H9 (cell line): ENCODE data around the gene LHPP. TPM values are rescaled to one million over a fixed set of nuclear protein-coding genes. Genes with fewer than 3 reads are reported as not detected.

Experiments used
- DNase-seq: peaks from one replicate; pipeline ENCODE4 v3.0.0-alpha.2; 2017
- H2AFZ ChIP-seq: one replicate; pipeline ENCODE4 v1.6.1; 2013; ENCODE audit warnings: mild to moderate bottlenecking, low read length, control low read depth, moderate library complexity
- H2AK5ac ChIP-seq: 2 replicates; pipeline ENCODE4 v1.6.1; 2013; ENCODE audit warnings: low read length, control low read depth, mixed read lengths; ENCODE audit not compliant: insufficient read length
- H2BK120ac ChIP-seq: one replicate; pipeline ENCODE4 v1.6.1; 2013; ENCODE audit warnings: low read depth, mild to moderate bottlenecking, low read length, control low read depth, inconsistent platforms; ENCODE audit not compliant: poor library complexity, severe bottlenecking
- H2BK12ac ChIP-seq: 2 replicates; pipeline ENCODE4 v1.6.1; 2013; ENCODE audit warnings: low read length, control low read depth, mixed read lengths, low read depth; ENCODE audit not compliant: insufficient read length
- H2BK15ac ChIP-seq: 2 replicates; pipeline ENCODE4 v1.6.1; 2013; ENCODE audit warnings: low read depth, low read length, control low read depth
- H2BK20ac ChIP-seq: one replicate; pipeline ENCODE4 v1.6.1; 2013; ENCODE audit warnings: low read depth, mild to moderate bottlenecking, low read length, control low read depth, inconsistent platforms; ENCODE audit not compliant: poor library complexity, severe bottlenecking
- H2BK5ac ChIP-seq: 2 replicates; pipeline ENCODE4 v1.6.1; 2013; ENCODE audit warnings: low read length, control low read depth, mixed read lengths; ENCODE audit not compliant: insufficient read length
- H3K14ac ChIP-seq: 2 replicates; pipeline ENCODE4 v1.6.1; 2013; ENCODE audit warnings: low read length, control low read depth; ENCODE audit not compliant: insufficient read depth
- H3K18ac ChIP-seq: 2 replicates; pipeline ENCODE4 v1.6.1; 2013; ENCODE audit warnings: low read depth, mild to moderate bottlenecking, mixed read lengths, low read length, control low read depth; ENCODE audit not compliant: insufficient read length
- H3K23ac ChIP-seq: 2 replicates; pipeline ENCODE4 v1.6.1; 2013; ENCODE audit warnings: low read length, control low read depth, mixed read lengths, low read depth; ENCODE audit not compliant: insufficient read length
- H3K23me2 ChIP-seq: 2 replicates; pipeline ENCODE4 v1.6.1; 2013; ENCODE audit warnings: low read depth, mild to moderate bottlenecking, mixed read lengths, low read length, control low read depth; ENCODE audit not compliant: insufficient read length, poor library complexity, severe bottlenecking
- H3K27ac ChIP-seq: 2 replicates; pipeline ENCODE4 v1.5.1; 2013; ENCODE audit warnings: low read length, control low read depth, mixed read lengths, low read depth; ENCODE audit not compliant: insufficient read length
- H3K27me3 ChIP-seq: 2 replicates; pipeline ENCODE4 v1.6.1; 2013; ENCODE audit warnings: low read length, control low read depth, inconsistent platforms; ENCODE audit not compliant: insufficient read depth
- H3K4ac ChIP-seq: 2 replicates; pipeline ENCODE4 v1.6.1; 2013; ENCODE audit warnings: low read depth, mild to moderate bottlenecking, control low read depth, inconsistent platforms, low read length, moderate library complexity
- H3K4me1 ChIP-seq: 2 replicates; pipeline ENCODE4 v1.6.1; 2013; ENCODE audit warnings: low read length, control low read depth, inconsistent platforms; ENCODE audit not compliant: insufficient read depth
- H3K4me2 ChIP-seq: 2 replicates; pipeline ENCODE4 v1.6.1; 2013; ENCODE audit warnings: low read length, control low read depth, mixed read lengths; ENCODE audit not compliant: insufficient read length, insufficient read depth
- H3K56ac ChIP-seq: 2 replicates; pipeline ENCODE4 v1.6.1; 2013; ENCODE audit warnings: low read depth, mild to moderate bottlenecking, mixed read lengths, low read length, control low read depth; ENCODE audit not compliant: insufficient read length
- H3K79me1 ChIP-seq: 2 replicates; pipeline ENCODE4 v1.6.1; 2013; ENCODE audit warnings: low read depth, mild to moderate bottlenecking, moderate library complexity, low read length, control low read depth, inconsistent platforms; ENCODE audit not compliant: insufficient read depth, poor library complexity, severe bottlenecking
- H3K79me2 ChIP-seq: 2 replicates; pipeline ENCODE4 v1.6.1; 2013; ENCODE audit warnings: low read length, control low read depth, inconsistent platforms; ENCODE audit not compliant: insufficient read depth
- H3K9ac ChIP-seq: 2 replicates; pipeline ENCODE4 v1.6.1; 2013; ENCODE audit warnings: low read length, control low read depth, mixed read lengths; ENCODE audit not compliant: insufficient read length; ENCODE audit errors: extremely low read depth
- H3K9me3 ChIP-seq: one replicate; pipeline ENCODE4 v1.6.1; 2013; ENCODE audit warnings: low read depth, low read length, inconsistent platforms; ENCODE audit not compliant: control insufficient read depth
- H3T11ph ChIP-seq: one replicate; pipeline ENCODE4 v1.6.1; 2013; ENCODE audit warnings: mild to moderate bottlenecking, low read length, control low read depth, inconsistent platforms
- H4K20me1 ChIP-seq: one replicate; pipeline ENCODE4 v1.6.1; 2013; ENCODE audit not compliant: control insufficient read depth, insufficient read length, insufficient read depth
- H4K5ac ChIP-seq: 2 replicates; pipeline ENCODE4 v1.6.1; 2013; ENCODE audit warnings: low read depth, mild to moderate bottlenecking, mixed read lengths, low read length, control low read depth; ENCODE audit not compliant: insufficient read length
- H4K8ac ChIP-seq: replicated peaks from 2 replicates; pipeline ENCODE4 v1.6.1; 2013; ENCODE audit warnings: low read length, control low read depth, mixed read lengths, low read depth; ENCODE audit not compliant: insufficient read length
- H4K91ac ChIP-seq: 2 replicates; pipeline ENCODE4 v1.6.1; 2013; ENCODE audit warnings: low read depth, mild to moderate bottlenecking, moderate library complexity, mixed read lengths, low read length, control low read depth; ENCODE audit not compliant: insufficient read length
- H3K27ac Mint-ChIP-seq, 3 experiments: 2 replicates in 2 of 3; 3 replicates in 1 of 3; pipeline ENCODE4 v1.8.0; 2020 to 2021; ENCODE audit warnings: mixed read lengths in 3 of 3, mild to moderate bottlenecking in 1 of 3, moderate library complexity in 1 of 3
- H3K27me3 Mint-ChIP-seq: 2 replicates; pipeline ENCODE4 v1.8.0; 2021; ENCODE audit warnings: low read depth, mild to moderate bottlenecking, moderate library complexity, mixed read lengths
- H3K36me3 Mint-ChIP-seq, 3 experiments: 2 replicates in 2 of 3; 3 replicates in 1 of 3; pipeline ENCODE4 v1.8.0; 2020 to 2021; ENCODE audit warnings: low read depth in 3 of 3, mixed read lengths in 3 of 3; ENCODE audit not compliant: insufficient read depth in 1 of 3
- H3K4me1 Mint-ChIP-seq, 2 experiments: 2 replicates each; pipeline ENCODE4 v1.8.0; 2020; ENCODE audit warnings: mixed read lengths in 2 of 2
- H3K4me3 Mint-ChIP-seq, 2 experiments: 2 replicates in 1 of 2; 3 replicates in 1 of 2; pipeline ENCODE4 v1.8.0; 2020 to 2021; ENCODE audit warnings: mild to moderate bottlenecking in 2 of 2, mixed read lengths in 2 of 2, moderate library complexity in 1 of 2
- H3K9me3 Mint-ChIP-seq, 2 experiments: 2 replicates in 1 of 2; 3 replicates in 1 of 2; pipeline ENCODE4 v1.8.0; 2020; ENCODE audit warnings: mild to moderate bottlenecking in 2 of 2, mixed read lengths in 2 of 2, moderate library complexity in 1 of 2
- WGBS: extraction: QIAGEN DNeasy Blood & Tissue Kit; methylation state at CpG from one replicate; pipeline ENCODE4 v1.1.7; 2013; ENCODE audit warnings: missing lambda C conversion rate, low lambda C conversion rate, mixed read lengths; ENCODE audit not compliant: insufficient read length; ENCODE audit errors: extremely low coverage; 5-methylcytosine and 5-hydroxymethylcytosine counted together
- total RNA-seq: library from RNA; stranded (reverse); gene quantifications from 2 replicates; pipeline ENCODE4 v1.2.1, GENCODE V29; 2021
- TF ChIP-seq, protein P1 (sequence below): fragments of 200-600 bp; sonication (generic); conservative IDR thresholded peaks from 3 replicates; pipeline ENCODE4 v1.8.0; 2021; ENCODE audit warnings: antibody characterized with exemption, mild to moderate bottlenecking

The LHPP gene
- total RNA-seq, 1 experiment from 2014 or later, result 29.6 TPM

DNA sequence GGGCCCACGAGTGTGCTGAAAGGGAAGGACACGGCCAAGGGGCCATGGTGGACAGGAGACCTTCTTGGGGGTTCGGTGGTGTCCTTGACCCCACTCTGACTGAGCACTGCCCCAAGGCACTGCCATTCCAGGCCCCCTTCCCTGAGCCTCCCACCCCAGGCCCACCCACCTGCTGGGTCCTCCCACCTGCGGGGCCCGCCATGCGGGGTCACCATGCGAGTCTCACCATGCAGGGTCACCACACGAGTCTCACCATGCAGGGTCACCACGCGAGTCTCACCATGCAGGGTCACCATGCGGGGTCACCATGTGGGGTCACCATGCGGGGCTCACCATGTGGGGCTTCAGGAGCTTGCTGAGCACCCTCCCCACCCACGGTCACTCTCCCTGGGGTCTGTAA is 76.3 kb downstream of the LHPP start:
- Histone ChIP-seq H2AK5ac (no peak overlapping the region), H3T11ph (no peak overlapping the region), H3K9me3 (no peaks in the 10 kb centered on the region), H2BK20ac (no peak overlapping the region), H3K56ac (no peak overlapping the region), H3K4me2 (no peak overlapping the region), H3K9ac (no peak overlapping the region), H4K5ac (no peak overlapping the region), H4K91ac (no peak overlapping the region), H3K79me1 (no peaks in the 10 kb centered on the region), H2AFZ (no peak overlapping the region), H3K79me2 (no peaks in the 10 kb centered on the region), H2BK15ac (no peak overlapping the region), H3K27me3 (no peaks in the 10 kb centered on the region), H3K4me1 (no peaks in the 10 kb centered on the region; the same call in 1 of the 2 replicates), H3K23me2 (no peaks in the 10 kb centered on the region), H2BK120ac (no peak overlapping the region), H4K20me1 (peaks cover 3% of the 10 kb centered on the region), H3K14ac (no peak overlapping the region; the same call in 1 of the 2 replicates), H2BK12ac (no peak overlapping the region), H3K18ac (no peak overlapping the region), H4K8ac (no peak overlapping the region), H3K27ac (no peak overlapping the region), H2BK5ac (no peak overlapping the region), H3K23ac (no peak overlapping the region), H3K4ac (no peak overlapping the region)
- no peak for DNase-seq
- WGBS, result no CpG with 5 or more reads among the region's 13 CpGs
- Mint-ChIP-seq H3K4me1 (peaks cover 11 to 13% of the 10 kb centered on the region in 2 experiments), H3K27me3 (no peaks in the 10 kb centered on the region), H3K9me3 (no peaks in the 10 kb centered on the region), H3K36me3 (no peaks in the 10 kb centered on the region), H3K4me3 (no peak overlapping the region), H3K27ac (no peak overlapping the region)
- TF ChIP-seq, protein P1, sequence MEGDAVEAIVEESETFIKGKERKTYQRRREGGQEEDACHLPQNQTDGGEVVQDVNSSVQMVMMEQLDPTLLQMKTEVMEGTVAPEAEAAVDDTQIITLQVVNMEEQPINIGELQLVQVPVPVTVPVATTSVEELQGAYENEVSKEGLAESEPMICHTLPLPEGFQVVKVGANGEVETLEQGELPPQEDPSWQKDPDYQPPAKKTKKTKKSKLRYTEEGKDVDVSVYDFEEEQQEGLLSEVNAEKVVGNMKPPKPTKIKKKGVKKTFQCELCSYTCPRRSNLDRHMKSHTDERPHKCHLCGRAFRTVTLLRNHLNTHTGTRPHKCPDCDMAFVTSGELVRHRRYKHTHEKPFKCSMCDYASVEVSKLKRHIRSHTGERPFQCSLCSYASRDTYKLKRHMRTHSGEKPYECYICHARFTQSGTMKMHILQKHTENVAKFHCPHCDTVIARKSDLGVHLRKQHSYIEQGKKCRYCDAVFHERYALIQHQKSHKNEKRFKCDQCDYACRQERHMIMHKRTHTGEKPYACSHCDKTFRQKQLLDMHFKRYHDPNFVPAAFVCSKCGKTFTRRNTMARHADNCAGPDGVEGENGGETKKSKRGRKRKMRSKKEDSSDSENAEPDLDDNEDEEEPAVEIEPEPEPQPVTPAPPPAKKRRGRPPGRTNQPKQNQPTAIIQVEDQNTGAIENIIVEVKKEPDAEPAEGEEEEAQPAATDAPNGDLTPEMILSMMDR, result no peak
